HEK293T (cell line): ENCODE results near the gene KANSL1.

Experiments used
- CTCF ChIA-PET: fragments of 350-600 bp; formaldehyde crosslinking; extraction: SDS; loops from one replicate; lab custom pipeline; 2021; ENCODE audit warnings: antibody characterized with exemption, inconsistent platforms; lab: Yijun Ruan, JAX
- POLR2A ChIA-PET: fragments of 350-600 bp; formaldehyde crosslinking; extraction: SDS; loops from one replicate; lab custom pipeline; 2020; ENCODE audit warnings: antibody characterized with exemption, inconsistent platforms; lab: Yijun Ruan, JAX
- DNase-seq: peaks from one replicate; pipeline ENCODE4 v3.0.0; 2012; ENCODE audit warnings: mixed read lengths; ENCODE audit errors: extremely low spot score
- ARNT ChIP-seq: fragments of 450-650 bp; IDR thresholded peaks from 2 replicates; pipeline ENCODE4 v1.6.1; 2017; ENCODE audit warnings: mild to moderate bottlenecking
- BHLHE40 ChIP-seq: fragments of 450-650 bp; IDR thresholded peaks from 2 replicates; pipeline ENCODE4 v1.6.1; 2016; ENCODE audit warnings: mild to moderate bottlenecking, moderate library complexity, borderline replicate concordance
- CTBP1 ChIP-seq: fragments of 450-650 bp; IDR thresholded peaks from 2 replicates; pipeline ENCODE4 v1.6.1; 2016; ENCODE audit warnings: borderline replicate concordance
- ELF4 ChIP-seq: fragments of 450-650 bp; IDR thresholded peaks from 2 replicates; pipeline ENCODE4 v1.6.1; 2017; ENCODE audit warnings: antibody characterized with exemption
- FOXA1 ChIP-seq: fragments of 450-650 bp; IDR thresholded peaks from 2 replicates; pipeline ENCODE4 v1.6.1; 2016; ENCODE audit warnings: mild to moderate bottlenecking
- FOXK2 ChIP-seq: fragments of 450-650 bp; IDR thresholded peaks from 2 replicates; pipeline ENCODE4 v1.6.1; 2016; ENCODE audit warnings: mild to moderate bottlenecking
- FOXM1 ChIP-seq: fragments of 450-650 bp; IDR thresholded peaks from 2 replicates; pipeline ENCODE4 v1.6.1; 2017; ENCODE audit warnings: mild to moderate bottlenecking, borderline replicate concordance
- HDGF ChIP-seq: fragments of 450-650 bp; IDR thresholded peaks from 2 replicates; pipeline ENCODE4 v1.6.1; 2017; ENCODE audit warnings: antibody characterized with exemption, borderline replicate concordance
- L3MBTL2 ChIP-seq: fragments of 450-650 bp; conservative IDR thresholded peaks from 2 replicates; pipeline ENCODE4 v1.6.1; 2016; ENCODE audit warnings: mild to moderate bottlenecking
- LEF1 ChIP-seq: fragments of 450-650 bp; IDR thresholded peaks from 2 replicates; pipeline ENCODE4 v1.6.1; 2017; ENCODE audit warnings: mild to moderate bottlenecking, borderline replicate concordance
- SP1 ChIP-seq: fragments of 450-650 bp; IDR thresholded peaks from 2 replicates; pipeline ENCODE4 v1.6.1; 2017
- SUZ12 ChIP-seq: fragments of 450-650 bp; IDR thresholded peaks from 2 replicates; pipeline ENCODE4 v1.6.1; 2016; ENCODE audit warnings: mild to moderate bottlenecking
- TARDBP ChIP-seq: fragments of 450-650 bp; IDR thresholded peaks from 2 replicates; pipeline ENCODE4 v1.6.1; 2016
- ZNF384 ChIP-seq: fragments of 450-650 bp; IDR thresholded peaks from 2 replicates; pipeline ENCODE4 v1.6.1; 2016
- TF ChIP-seq, protein P1 (sequence below): fragments of 450-650 bp; IDR thresholded peaks from 2 replicates; pipeline ENCODE4 v1.6.1; 2016

KANSL1 gene

DNA sequence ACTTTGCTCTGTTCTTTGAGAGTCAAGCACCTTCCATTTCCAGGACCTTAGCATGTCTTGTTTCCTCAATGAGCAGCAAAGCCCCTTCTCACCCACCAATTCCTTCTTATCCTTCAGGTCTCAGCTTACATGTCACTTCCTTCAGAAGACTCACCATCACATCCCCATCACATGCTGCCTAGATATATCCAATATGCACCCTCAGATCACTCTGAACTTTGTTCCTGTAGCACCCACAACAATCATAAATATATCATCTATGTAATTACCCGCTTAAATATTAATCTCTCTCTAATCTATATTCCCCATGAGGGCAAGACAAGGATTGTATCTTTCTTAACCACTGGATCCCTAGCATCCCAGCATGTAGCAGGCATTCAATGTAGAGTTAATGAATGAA is 30.4 kb downstream of the KANSL1 start:
- POLR2A ChIA-PET: interaction anchor here (1.2 to 1.5 kb wide), 2 partner anchors 18 to 24 kb away, joined by 3 read pairs; no protein-coding TSS in a partner anchor
- DNase-seq: no peak
- CTCF ChIA-PET: interaction anchor here (1.1 to 1.7 kb wide), 3 partner anchors 30 to 80 kb away, joined by 3 to 5 read pairs (median 4); partner anchors contain the start of gene KANSL1
- TF ChIP-seq HDGF (no peak), LEF1 (no peak), FOXM1 (no peak), SP1 (no peak), L3MBTL2 (no peak), FOXK2 (no peak), CTBP1 (no peak)

- TF ChIP-seq, protein P1, sequence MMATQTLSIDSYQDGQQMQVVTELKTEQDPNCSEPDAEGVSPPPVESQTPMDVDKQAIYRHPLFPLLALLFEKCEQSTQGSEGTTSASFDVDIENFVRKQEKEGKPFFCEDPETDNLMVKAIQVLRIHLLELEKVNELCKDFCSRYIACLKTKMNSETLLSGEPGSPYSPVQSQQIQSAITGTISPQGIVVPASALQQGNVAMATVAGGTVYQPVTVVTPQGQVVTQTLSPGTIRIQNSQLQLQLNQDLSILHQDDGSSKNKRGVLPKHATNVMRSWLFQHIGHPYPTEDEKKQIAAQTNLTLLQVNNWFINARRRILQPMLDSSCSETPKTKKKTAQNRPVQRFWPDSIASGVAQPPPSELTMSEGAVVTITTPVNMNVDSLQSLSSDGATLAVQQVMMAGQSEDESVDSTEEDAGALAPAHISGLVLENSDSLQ: no peak
- POLR2A ChIA-PET: interaction anchor here (1.5 kb wide), 1 partner anchor 33 kb away, joined by 3 read pairs; the partner anchor contains the start of gene KANSL1
- CTCF ChIA-PET: no interaction called here
- DNase-seq: no peak
These were observed 33.1 kb downstream of the KANSL1 start for GRCh38 chr17:46160169-46160568.

DNA sequence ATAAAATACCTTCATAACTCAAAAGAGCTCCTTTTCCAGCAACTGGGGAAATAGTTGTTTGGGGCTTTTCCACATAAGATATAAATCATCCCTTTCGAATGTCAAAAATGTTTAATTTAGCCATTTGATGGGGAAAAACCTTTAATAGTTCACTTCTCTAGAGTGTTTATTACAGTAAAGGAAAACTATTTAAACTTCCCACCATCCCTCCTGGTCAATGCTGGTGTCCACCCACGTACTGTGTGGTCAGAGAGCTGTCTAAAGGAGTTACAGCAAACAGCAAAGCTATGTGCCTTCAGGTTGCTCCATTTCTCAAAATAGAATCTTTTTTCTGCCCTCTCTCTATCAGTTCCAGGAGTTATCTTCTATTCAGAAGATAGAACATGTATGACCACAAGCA is 33.5 kb downstream of the KANSL1 start:
- TF ChIP-seq, protein P1: peak; percentile 59
- TF ChIP-seq BHLHE40: no peak
- DNase-seq: no peak
- POLR2A ChIA-PET: interaction anchor here (1.0 to 1.3 kb wide), 3 partner anchors 28 to 41 kb away, joined by 3 read pairs; partner anchors contain the start of gene KANSL1
- CTCF ChIA-PET: no interaction called here

DNA sequence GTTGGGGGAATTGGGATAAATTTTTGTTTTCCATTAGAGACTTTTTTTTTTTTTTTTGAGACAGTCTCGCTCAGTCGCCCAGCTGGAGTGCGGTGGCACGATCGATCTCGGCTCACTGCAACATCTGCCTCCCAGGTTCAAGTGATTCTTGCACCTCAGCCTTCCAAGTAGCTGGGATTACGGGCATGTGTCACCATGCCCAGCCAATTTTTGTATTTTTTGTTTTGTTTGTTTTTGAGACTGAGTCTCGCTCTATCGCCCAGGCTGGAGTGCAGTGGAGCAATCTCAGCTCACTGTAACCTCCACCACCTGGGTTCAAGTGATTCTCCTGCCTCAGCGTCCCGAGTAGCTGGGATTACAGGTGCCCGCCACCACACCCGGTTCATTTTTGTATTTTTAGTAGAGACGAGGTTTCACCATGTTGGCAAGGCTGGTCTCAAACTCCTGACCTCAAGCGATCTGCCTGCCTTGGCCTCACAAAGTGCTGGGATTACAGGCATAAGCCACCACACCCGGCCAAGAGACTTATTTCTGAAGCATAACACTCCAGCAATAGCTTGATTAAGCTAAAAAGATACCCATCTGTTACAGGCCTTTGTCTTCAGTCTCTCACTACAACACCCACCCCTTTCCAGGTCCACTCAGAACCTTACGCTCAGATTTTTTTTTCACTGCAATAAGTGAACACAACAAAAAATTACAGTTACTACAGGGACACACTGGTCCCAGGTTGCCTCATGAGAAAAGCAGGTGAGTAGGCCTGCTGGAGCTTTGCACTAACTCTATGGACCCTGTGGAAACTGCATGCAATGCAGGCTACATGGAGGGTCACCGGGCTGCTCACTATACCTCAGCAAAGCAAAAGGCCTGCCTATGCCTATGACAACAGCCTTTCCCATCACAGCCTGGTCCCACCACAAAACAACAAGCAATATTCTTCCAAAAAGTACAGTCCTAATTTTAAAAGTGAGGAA is 34.6 kb downstream of the KANSL1 start:
- no peak for TF ChIP-seq LEF1
- no peak for TF ChIP-seq ARNT
- TF ChIP-seq, protein P1: no peak
- TF ChIP-seq ZNF384: peak; percentile 81
- no peak for TF ChIP-seq HDGF
- peak; percentile 22 for DNase-seq
- ChIA-PET POLR2A (interaction anchor here (1.0 to 1.6 kb wide), 4 partner anchors 28 to 40 kb away, joined by 3 read pairs; partner anchors contain the start of gene KANSL1), CTCF (interaction anchor here (1.5 to 2.3 kb wide), 2 partner anchors 8 to 34 kb away, joined by 4 to 11 read pairs; partner anchors contain the start of gene KANSL1)

- TF ChIP-seq L3MBTL2 (no peak), FOXK2 (no peak), ELF4 (no peak), FOXM1 (no peak), SUZ12 (no peak), TARDBP (no peak), HDGF (no peak), FOXA1 (no peak), SP1 (no peak), LEF1 (no peak), CTBP1 (no peak), BHLHE40 (no peak)
- TF ChIP-seq, protein P1: no peak
- POLR2A ChIA-PET: interaction anchor here (1.6 kb wide), 1 partner anchor 29 kb away, joined by 3 read pairs; no protein-coding TSS in a partner anchor
These were observed 35.7 kb downstream of the KANSL1 start for GRCh38 chr17:46157443-46158062.

More at GRCh38 chr17:46157443-46158062, 35.7 kb downstream of the KANSL1 start:
- CTCF ChIA-PET: interaction anchor here (0.6 to 2.3 kb wide), 3 partner anchors 9 to 35 kb away, joined by 4 to 11 read pairs (median 4); partner anchors contain the start of gene KANSL1
- DNase-seq: no peak
